ENCODE data around the gene PATL1.

DNA sequence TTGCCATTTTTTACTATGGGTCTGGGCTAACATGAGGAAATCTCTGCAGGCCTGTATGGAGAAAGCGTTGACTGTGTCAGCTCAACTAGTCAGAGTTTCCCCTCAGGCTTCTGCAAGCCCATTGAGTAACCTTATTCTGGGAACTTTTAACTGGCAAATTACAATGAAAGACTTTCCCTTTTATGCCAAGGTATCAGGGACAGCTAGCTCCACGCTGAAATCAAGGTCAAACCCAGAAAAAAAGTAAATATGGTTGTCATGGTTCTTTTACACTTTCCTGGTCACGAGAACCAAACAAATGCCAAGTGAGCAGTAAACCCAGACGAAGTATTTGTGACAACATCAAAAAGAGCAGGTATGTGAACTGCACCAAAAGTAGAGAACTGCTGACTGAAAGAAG, 67.0 kb downstream of the PATL1 start:
- TF ChIP-seq, protein P1, sequence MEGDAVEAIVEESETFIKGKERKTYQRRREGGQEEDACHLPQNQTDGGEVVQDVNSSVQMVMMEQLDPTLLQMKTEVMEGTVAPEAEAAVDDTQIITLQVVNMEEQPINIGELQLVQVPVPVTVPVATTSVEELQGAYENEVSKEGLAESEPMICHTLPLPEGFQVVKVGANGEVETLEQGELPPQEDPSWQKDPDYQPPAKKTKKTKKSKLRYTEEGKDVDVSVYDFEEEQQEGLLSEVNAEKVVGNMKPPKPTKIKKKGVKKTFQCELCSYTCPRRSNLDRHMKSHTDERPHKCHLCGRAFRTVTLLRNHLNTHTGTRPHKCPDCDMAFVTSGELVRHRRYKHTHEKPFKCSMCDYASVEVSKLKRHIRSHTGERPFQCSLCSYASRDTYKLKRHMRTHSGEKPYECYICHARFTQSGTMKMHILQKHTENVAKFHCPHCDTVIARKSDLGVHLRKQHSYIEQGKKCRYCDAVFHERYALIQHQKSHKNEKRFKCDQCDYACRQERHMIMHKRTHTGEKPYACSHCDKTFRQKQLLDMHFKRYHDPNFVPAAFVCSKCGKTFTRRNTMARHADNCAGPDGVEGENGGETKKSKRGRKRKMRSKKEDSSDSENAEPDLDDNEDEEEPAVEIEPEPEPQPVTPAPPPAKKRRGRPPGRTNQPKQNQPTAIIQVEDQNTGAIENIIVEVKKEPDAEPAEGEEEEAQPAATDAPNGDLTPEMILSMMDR (IDR thresholded peaks at IDR 0.05), result no peak
- no peak for TF ChIP-seq POLR2A (IDR thresholded peaks at IDR 0.05)
